Esophagus (tissue), 2 donors: ENCODE results near the gene DCUN1D1. TPM values are rescaled to one million over a fixed set of nuclear protein-coding genes. Genes with fewer than 3 reads are reported as not detected.

Experiments used
- H3K27ac ChIP-seq, 2 donors: one replicate each; pipeline ENCODE4 v1.5.1; 2013; ENCODE audit warnings: low read depth in 2 of 2, mild to moderate bottlenecking in 2 of 2, inconsistent platforms in 1 of 2, low read length in 1 of 2, moderate library complexity in 1 of 2
- H3K27me3 ChIP-seq, 2 donors: one replicate each; pipeline ENCODE4 v1.6.1; 2013; ENCODE audit warnings: low read length in 2 of 2, control low read depth in 1 of 2, mild to moderate bottlenecking in 1 of 2; ENCODE audit not compliant: insufficient read depth in 2 of 2, control insufficient read depth in 1 of 2
- H3K36me3 ChIP-seq, 2 donors: one replicate each; pipeline ENCODE4 v1.6.1; 2013; ENCODE audit warnings: low read length in 1 of 2; ENCODE audit not compliant: control insufficient read depth in 2 of 2, insufficient read depth in 2 of 2
- H3K4me1 ChIP-seq, 2 donors: one replicate each; pipeline ENCODE4 v1.6.1; 2013; ENCODE audit warnings: low read length in 1 of 2; ENCODE audit not compliant: control insufficient read depth in 2 of 2, insufficient read depth in 2 of 2
- H3K4me3 ChIP-seq, 2 donors: one replicate each; pipeline ENCODE4 v1.5.1; 2013; ENCODE audit warnings: low read length in 2 of 2, mild to moderate bottlenecking in 2 of 2, low read depth in 1 of 2, moderate library complexity in 1 of 2
- H3K9me3 ChIP-seq, 2 donors: one replicate each; pipeline ENCODE4 v1.6.1; 2013; ENCODE audit warnings: mild to moderate bottlenecking in 2 of 2, low read depth in 1 of 2, low read length in 1 of 2, moderate library complexity in 1 of 2; ENCODE audit not compliant: control insufficient read depth in 2 of 2, insufficient read depth in 1 of 2
- WGBS, 2 donors: extraction: QIAGEN DNeasy Blood & Tissue Kit; methylation state at CpG; one replicate each; pipeline ENCODE4 v1.1.7; 2013; 5-methylcytosine and 5-hydroxymethylcytosine counted together
- polyA plus RNA-seq, 2 donors: library from polyadenylated mRNA; stranded (reverse); fragments of 200-250 nt; gene quantifications; one replicate each; pipeline ENCODE4 v1.2.3, GENCODE V29; 2013
- donor health status: healthy with polysubstance abuse.
- donor health status: Bipolar disorder and iron deficiency.

Gene DCUN1D1
- polyA plus RNA-seq, 2 donors, result 7.9 to 8.9 TPM

DNA sequence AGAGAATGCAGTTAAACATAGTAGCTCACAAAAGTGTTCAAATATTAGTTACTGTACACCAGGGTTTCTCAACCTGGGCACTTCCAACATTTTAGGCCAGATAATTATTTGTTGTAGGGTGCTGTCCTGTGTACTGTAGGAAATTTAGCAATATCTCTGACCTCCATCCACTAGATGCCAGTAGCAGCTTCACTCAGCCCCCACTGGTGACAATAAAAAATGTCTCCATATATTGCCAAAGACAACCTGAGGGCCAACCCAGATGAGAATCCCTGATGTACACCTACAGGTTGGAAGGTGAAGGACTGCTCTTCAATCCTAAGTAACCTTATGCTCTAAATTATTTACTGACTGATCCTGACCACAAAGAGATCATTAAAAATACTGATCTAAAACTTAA lies 32.5 kb downstream of the DCUN1D1 start:
- H3K27ac ChIP-seq, result no peak overlapping the region
- no peaks in the 10 kb centered on the region for H3K4me1 ChIP-seq
- H3K36me3 ChIP-seq, result peaks cover 0 to 2% of the 10 kb centered on the region in 2 donors
- no peaks in the 10 kb centered on the region for H3K27me3 ChIP-seq
- H3K9me3 ChIP-seq, result no peaks in the 10 kb centered on the region
- no peak overlapping the region for H3K4me3 ChIP-seq

DNA sequence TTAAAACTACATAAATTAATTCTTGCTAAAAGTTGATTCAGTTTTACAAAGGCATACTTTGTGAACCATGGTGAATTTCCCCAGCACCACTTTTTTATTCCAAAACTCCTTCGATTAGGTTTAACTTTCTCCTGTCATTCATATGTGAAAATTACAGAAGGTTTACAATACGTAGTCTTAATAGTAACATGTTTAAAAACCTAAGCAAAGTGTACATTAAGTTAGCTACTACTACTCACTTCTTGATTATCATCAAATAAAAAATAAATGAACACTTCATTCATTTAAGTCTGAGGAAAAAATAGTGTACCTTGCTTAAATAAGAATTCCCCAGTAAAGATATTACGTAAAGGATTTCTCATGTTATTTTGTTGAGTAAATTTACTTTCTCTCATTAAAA lies 38.6 kb downstream of the DCUN1D1 start:
- 95 to 99% methylated on average over 3 of the region's 3 CpGs for WGBS, 2 donors
- H3K36me3 ChIP-seq, result peaks cover 0 to 2% of the 10 kb centered on the region in 2 donors
- H3K27ac ChIP-seq, result no peak overlapping the region
- no peaks in the 10 kb centered on the region for H3K9me3 ChIP-seq
- H3K4me1 ChIP-seq, result no peaks in the 10 kb centered on the region
- H3K27me3 ChIP-seq, result no peaks in the 10 kb centered on the region
- no peak overlapping the region for H3K4me3 ChIP-seq

DNA sequence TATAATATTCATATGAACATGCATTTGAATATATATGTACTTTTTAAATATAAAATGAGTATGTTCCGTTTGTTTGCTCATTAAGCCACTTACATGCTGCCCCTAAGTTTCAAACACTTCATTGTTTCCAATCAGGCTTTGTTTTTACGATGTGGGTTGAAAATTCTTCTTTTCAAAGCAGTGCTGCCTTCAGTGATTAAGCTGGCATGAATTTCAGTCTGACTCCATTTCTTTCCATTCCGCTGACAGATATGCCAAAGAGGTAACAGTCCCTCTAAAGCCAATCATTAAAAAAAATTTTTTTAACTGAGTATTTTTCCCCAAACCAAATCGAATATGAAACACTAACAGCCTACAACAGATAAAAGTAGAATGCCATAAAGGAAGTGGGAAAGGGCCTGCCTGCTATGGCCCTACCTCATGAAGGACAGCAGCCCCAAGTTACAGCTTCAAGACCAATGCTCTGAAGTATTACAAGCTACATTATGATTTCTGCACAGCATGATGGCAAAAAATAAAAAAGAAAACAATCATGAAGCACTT lies 40.0 kb downstream of the DCUN1D1 start:
- no peaks in the 10 kb centered on the region for H3K9me3 ChIP-seq
- no peak overlapping the region for H3K4me3 ChIP-seq
- no peaks in the 10 kb centered on the region for H3K36me3 ChIP-seq
- no peaks in the 10 kb centered on the region for H3K27me3 ChIP-seq
- H3K27ac ChIP-seq, result no peak overlapping the region
- 89 to 90% methylated on average over 4 of the region's 4 CpGs for WGBS, 2 donors
- no peaks in the 10 kb centered on the region for H3K4me1 ChIP-seq

DNA sequence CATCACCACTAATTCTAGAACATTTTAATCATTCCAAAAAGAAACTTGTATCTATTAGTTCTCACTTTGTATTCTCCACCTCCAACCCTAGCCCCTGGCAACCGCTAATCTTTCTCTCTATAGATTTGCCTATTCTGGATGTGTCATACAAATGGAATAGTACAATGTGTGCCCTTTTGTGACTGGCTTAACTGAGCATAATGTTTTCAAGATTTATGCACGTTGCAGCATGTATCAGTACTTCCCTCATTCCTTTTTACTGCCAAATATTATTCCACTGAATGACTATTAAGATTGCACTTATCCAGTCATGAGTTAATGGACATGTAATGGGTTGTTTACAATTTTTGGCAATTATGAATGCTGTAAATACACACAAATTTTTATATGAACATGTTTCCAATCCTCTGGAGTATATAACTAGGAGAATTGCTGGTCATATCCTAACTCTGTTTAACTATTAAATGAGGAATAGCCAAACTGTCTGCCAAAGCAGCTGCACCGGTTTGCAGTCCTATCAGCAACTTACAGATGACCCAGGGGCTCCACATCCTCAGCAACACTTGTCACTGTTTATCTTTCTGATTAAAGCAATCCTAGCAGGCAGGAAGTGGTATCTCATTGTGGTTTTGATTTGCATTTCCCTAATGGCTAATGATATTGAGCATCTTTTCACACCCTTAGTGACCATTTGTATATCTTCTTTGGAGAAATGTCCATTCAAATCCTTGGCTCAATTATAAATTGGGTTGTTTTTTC lies 42.9 kb downstream of the DCUN1D1 start:
- no peak overlapping the region for H3K4me3 ChIP-seq
- 49 to 70% methylated on average over 3 of the region's 3 CpGs for WGBS, 2 donors
- H3K27me3 ChIP-seq, result no peaks in the 10 kb centered on the region
- H3K4me1 ChIP-seq, result no peaks in the 10 kb centered on the region
- no peaks in the 10 kb centered on the region for H3K9me3 ChIP-seq
- H3K36me3 ChIP-seq, result no peaks in the 10 kb centered on the region
- H3K27ac ChIP-seq, result no peak overlapping the region

DNA sequence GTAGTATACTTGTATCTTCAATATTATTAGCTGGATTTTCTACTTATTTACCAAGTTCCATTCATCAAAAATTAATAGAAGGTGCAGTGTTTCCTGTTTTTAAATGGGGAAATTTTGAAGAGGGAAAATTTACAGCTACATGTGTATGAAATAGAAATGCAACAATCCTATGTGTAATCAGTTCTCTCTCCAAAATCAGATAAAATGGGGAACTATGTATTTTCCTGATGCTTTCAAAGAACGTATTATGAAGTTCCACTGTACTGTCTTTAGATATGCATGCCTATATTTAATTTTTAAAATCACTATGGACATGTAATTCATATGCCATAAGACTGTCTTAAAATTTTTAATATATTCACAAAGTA lies 43.4 kb downstream of the DCUN1D1 start:
- H3K27ac ChIP-seq, result no peak overlapping the region
- WGBS, 2 donors, result 85 to 90% methylated on average over 1 of the region's 1 CpG
- no peaks in the 10 kb centered on the region for H3K4me1 ChIP-seq
- no peaks in the 10 kb centered on the region for H3K9me3 ChIP-seq
- no peaks in the 10 kb centered on the region for H3K27me3 ChIP-seq
- no peak overlapping the region for H3K4me3 ChIP-seq
- H3K36me3 ChIP-seq, result no peaks in the 10 kb centered on the region

DNA sequence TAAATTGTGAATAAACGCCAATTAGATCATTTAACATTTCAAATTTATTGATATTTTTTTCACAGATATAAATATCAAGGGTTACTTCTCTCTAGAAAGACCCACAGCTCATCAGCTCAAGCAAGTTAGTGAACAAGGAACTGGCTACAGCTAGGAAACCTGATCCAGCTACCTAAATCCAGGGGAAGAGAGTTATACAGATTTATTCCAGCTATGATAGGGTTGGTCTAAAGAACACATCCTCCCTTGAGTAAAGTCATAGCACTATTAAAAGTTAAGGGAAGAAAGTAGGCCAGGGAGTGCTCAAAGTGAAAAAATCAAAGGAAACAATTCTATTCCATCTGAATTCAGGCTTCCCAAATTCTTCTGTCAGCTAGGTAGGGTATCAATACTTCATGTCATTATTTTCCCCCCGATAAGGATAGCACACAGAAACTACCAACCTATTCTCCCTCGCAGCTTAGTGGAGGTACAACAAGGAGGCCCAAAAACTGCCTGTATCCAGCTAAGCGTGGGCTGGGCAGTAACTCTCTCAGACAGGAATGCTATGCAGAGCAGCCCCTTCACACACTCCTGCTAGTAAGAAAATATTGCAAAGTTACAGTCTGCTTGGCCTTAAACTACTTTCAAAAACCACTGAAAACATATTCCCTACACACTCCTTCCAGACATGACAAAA lies 44.0 kb downstream of the DCUN1D1 start:
- no peaks in the 10 kb centered on the region for H3K27me3 ChIP-seq
- H3K4me3 ChIP-seq, result no peak overlapping the region
- no peaks in the 10 kb centered on the region for H3K36me3 ChIP-seq
- no peak overlapping the region for H3K27ac ChIP-seq
- H3K4me1 ChIP-seq, result no peaks in the 10 kb centered on the region
- no peaks in the 10 kb centered on the region for H3K9me3 ChIP-seq
- 92 to 95% methylated on average over 4 of the region's 4 CpGs for WGBS, 2 donors

DNA sequence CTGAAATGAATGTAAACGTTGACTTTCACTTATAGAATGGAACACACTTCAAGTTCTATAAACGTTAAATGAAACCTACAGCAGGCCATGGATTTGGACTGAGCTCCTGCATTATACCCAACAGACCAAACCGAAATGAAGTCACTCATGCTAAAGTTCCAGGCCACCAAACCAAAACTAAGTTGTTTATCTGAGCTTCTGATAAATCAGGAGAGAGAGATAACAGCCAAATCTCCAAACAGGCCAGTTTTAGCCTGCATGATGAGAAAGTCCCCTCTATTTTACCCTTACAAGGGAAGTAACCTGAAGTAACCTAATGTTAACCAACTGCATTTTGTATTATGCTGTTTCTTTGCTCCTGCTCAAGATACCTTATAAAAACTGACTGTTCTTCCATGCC lies 44.5 kb downstream of the DCUN1D1 start:
- no peaks in the 10 kb centered on the region for H3K36me3 ChIP-seq
- no peak overlapping the region for H3K27ac ChIP-seq
- no peaks in the 10 kb centered on the region for H3K9me3 ChIP-seq
- H3K27me3 ChIP-seq, result no peaks in the 10 kb centered on the region
- H3K4me3 ChIP-seq, result no peak overlapping the region
- 64 to 68% methylated on average over 3 of the region's 3 CpGs for WGBS, 2 donors
- no peaks in the 10 kb centered on the region for H3K4me1 ChIP-seq

DNA sequence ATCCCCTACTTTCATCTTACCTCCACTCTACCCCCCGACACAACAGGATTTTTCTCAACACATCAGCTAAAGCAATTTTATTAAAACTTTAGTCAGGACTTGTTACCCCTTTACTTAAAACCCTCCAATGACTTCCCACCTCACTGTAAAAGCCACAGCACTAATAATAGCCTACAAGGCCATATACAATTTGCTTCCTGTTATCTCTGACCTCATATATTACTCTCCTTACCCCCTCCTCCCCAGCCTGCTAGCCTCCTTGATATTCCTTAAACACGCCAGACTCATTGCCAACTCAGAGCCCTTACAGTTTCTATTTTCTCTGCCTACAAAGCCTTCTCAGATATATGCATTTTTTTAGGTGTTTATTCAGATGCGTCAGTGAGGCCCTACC lies 54.4 kb downstream of the DCUN1D1 start:
- no peak overlapping the region for H3K4me3 ChIP-seq
- no peaks in the 10 kb centered on the region for H3K36me3 ChIP-seq
- H3K27me3 ChIP-seq, result no peaks in the 10 kb centered on the region
- H3K4me1 ChIP-seq, result no peaks in the 10 kb centered on the region
- WGBS, 2 donors, result 94 to 95% methylated on average over 3 of the region's 3 CpGs
- no peaks in the 10 kb centered on the region for H3K9me3 ChIP-seq
- no peak overlapping the region for H3K27ac ChIP-seq

DNA sequence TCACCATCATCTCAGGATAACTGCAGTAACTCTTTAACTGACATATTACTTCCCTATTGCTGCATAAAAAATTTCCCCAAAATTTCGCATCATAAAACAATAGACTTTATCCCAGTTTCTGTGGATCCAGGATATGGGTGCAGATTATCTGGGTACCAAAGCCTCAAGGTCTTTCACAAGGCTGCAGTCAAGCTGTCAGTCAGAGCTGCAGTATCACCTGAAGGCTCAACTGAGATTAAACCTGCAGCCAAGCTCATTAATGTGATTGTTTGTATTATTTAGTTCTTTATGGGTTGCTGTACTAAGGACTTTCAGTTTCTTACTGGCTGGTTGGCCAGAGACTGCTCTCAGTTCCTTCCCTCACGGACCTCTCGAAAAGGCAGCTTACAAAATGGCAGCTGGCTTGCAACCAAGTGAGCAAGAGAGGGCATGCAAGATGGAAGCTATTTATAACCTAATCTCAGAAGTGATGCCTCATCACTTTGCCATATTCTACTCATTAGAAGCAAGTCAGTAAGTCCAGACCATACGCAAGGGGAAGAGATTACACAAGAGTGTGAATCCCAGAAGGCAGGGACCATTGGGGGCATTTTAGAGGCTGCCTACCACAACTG lies 54.9 kb downstream of the DCUN1D1 start:
- Histone ChIP-seq H3K36me3 (no peaks in the 10 kb centered on the region), H3K4me1 (no peaks in the 10 kb centered on the region), H3K27me3 (no peaks in the 10 kb centered on the region), H3K4me3 (no peak overlapping the region), H3K9me3 (no peaks in the 10 kb centered on the region), H3K27ac (peak overlapping the region in 1 of 2 donors; percentile 21)
- 46 to 62% methylated on average over 4 of the region's 4 CpGs for WGBS, 2 donors
